Activated CD4-positive, alpha-beta memory T cell treated with anti-CD3 and anti-CD28 coated beads, Interleukin-2, amount 10 ng/mL, durations not matched to agents 7 days and 5 days (primary cell): ENCODE measurements around the gene KATNAL1. TPM values are rescaled to one million over a fixed set of nuclear protein-coding genes. Genes with fewer than 3 reads are reported as not detected.

Experiments
- CTCF ChIA-PET: fragments of 350-600 bp; sonication (Branson Sonifier 250); formaldehyde crosslinking; loops from one replicate; lab custom pipeline; 2021; ENCODE audit warnings: antibody characterized with exemption, inconsistent platforms; lab: Charles Lee
- POLR2A ChIA-PET: fragments of 350-600 bp; sonication (Branson Sonifier 250); formaldehyde crosslinking; loops from one replicate; lab custom pipeline; 2021; ENCODE audit warnings: antibody characterized with exemption; lab: Charles Lee
- DNase-seq: peaks from one replicate; pipeline ENCODE4 v3.0.0-alpha.2; 2020
- H3K27ac Mint-ChIP-seq: one replicate; pipeline ENCODE4 v1.8.0; 2021; ENCODE audit warnings: mild to moderate bottlenecking, mixed read lengths
- H3K27me3 Mint-ChIP-seq: one replicate; pipeline ENCODE4 v1.8.0; 2021; ENCODE audit warnings: mixed read lengths
- H3K36me3 Mint-ChIP-seq: one replicate; pipeline ENCODE4 v1.8.0; 2021; ENCODE audit warnings: low read depth, mixed read lengths
- H3K4me1 Mint-ChIP-seq: one replicate; pipeline ENCODE4 v1.8.0; 2021; ENCODE audit warnings: mixed read lengths
- H3K4me3 Mint-ChIP-seq: one replicate; pipeline ENCODE4 v1.8.0; 2021; ENCODE audit warnings: mild to moderate bottlenecking, mixed read lengths
- H3K9me3 Mint-ChIP-seq: one replicate; pipeline ENCODE4 v1.8.0; 2021; ENCODE audit warnings: mixed read lengths
- total RNA-seq, 2 experiments: library from RNA; stranded (reverse); gene quantifications; one replicate each; pipeline ENCODE4 v1.2.3, GENCODE V29; 2021

Gene KATNAL1
- total RNA-seq, 2 experiments from 2014 or later, result 27.8 to 29.4 TPM

- H3K36me3 Mint-ChIP-seq, result peaks cover 50% of the 10 kb centered on the region
- DNase-seq, result no peak
- no peak overlapping the region for H3K4me3 Mint-ChIP-seq
- no peak overlapping the region for H3K27ac Mint-ChIP-seq
- H3K4me1 Mint-ChIP-seq, result peaks cover 36% of the 10 kb centered on the region
- POLR2A ChIA-PET, result interaction anchor here (0.7 to 1.8 kb wide), 2 partner anchors 30 to 32 kb away, joined by 3 to 5 read pairs; no protein-coding TSS in a partner anchor
- CTCF ChIA-PET, result interaction anchor here (1.5 kb wide), 1 partner anchor 35 kb away, joined by 4 read pairs; no protein-coding TSS in a partner anchor
- H3K27me3 Mint-ChIP-seq, result no peaks in the 10 kb centered on the region
- H3K9me3 Mint-ChIP-seq, result peaks cover 2% of the 10 kb centered on the region
Observed at GRCh38 chr13:30341815-30342570, 34.6 kb upstream of the KATNAL1 start.

GRCh38 chr13:30340331-30341250 lies 33.2 kb upstream of the KATNAL1 start:
- POLR2A ChIA-PET, result interaction anchor here (0.9 to 1.8 kb wide), 3 partner anchors 31 to 35 kb away, joined by 3 to 5 read pairs (median 3); partner anchors contain the start of gene KATNAL1
- Mint-ChIP-seq H3K27me3 (no peaks in the 10 kb centered on the region), H3K27ac (no peak overlapping the region), H3K36me3 (peaks cover 40% of the 10 kb centered on the region), H3K4me1 (peaks cover 27% of the 10 kb centered on the region), H3K4me3 (no peak overlapping the region), H3K9me3 (no peaks in the 10 kb centered on the region)
- no peak for DNase-seq
- CTCF ChIA-PET, result no interaction called here

GRCh38 chr13:30339738-30340330 lies 32.5 kb upstream of the KATNAL1 start:
- peaks cover 32% of the 10 kb centered on the region for H3K36me3 Mint-ChIP-seq
- ChIA-PET CTCF (no interaction called here), POLR2A (interaction anchor here (0.9 kb wide), 1 partner anchor 33 kb away, joined by 3 read pairs; the partner anchor contains the start of gene KATNAL1)
- H3K4me1 Mint-ChIP-seq, result peaks cover 20% of the 10 kb centered on the region
- no peak overlapping the region for H3K27ac Mint-ChIP-seq
- H3K9me3 Mint-ChIP-seq, result no peaks in the 10 kb centered on the region
- H3K4me3 Mint-ChIP-seq, result no peak overlapping the region
- no peak for DNase-seq
- no peaks in the 10 kb centered on the region for H3K27me3 Mint-ChIP-seq

DNA sequence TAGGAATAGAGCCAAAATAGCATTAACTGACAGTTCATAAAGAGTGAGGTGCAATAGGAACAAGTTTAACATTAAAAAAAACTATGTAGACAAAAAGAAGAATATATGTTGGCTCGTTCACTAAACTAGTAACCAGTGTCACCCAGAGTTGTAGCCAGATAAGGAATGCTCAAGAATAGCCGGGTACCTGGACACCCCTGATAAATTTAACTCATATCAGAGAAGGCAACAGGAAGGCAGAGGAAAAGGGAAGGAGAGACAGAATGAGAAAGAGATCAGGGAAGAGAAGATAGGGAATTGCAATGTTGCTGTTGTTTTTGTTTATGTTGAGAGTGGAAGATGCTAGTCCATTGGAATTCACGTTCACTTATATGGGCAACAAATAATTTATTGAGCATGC lies 31.6 kb upstream of the KATNAL1 start:
- peaks cover 20% of the 10 kb centered on the region for H3K4me1 Mint-ChIP-seq
- no peak overlapping the region for H3K4me3 Mint-ChIP-seq
- peaks cover 32% of the 10 kb centered on the region for H3K36me3 Mint-ChIP-seq
- H3K27me3 Mint-ChIP-seq, result no peaks in the 10 kb centered on the region
- CTCF ChIA-PET, result no interaction called here
- no peaks in the 10 kb centered on the region for H3K9me3 Mint-ChIP-seq
- H3K27ac Mint-ChIP-seq, result no peak overlapping the region
- no peak for DNase-seq
- POLR2A ChIA-PET, result no interaction called here

- Mint-ChIP-seq H3K27me3 (no peaks in the 10 kb centered on the region), H3K9me3 (no peaks in the 10 kb centered on the region), H3K4me3 (no peak overlapping the region), H3K4me1 (peaks cover 18% of the 10 kb centered on the region), H3K36me3 (peaks cover 29% of the 10 kb centered on the region), H3K27ac (no peak overlapping the region)
- ChIA-PET POLR2A (no interaction called here), CTCF (no interaction called here)
- no peak for DNase-seq
Observed at GRCh38 chr13:30338331-30338851, 31.0 kb upstream of the KATNAL1 start.

GRCh38 chr13:30337061-30337610 lies 29.8 kb upstream of the KATNAL1 start:
- ChIA-PET CTCF (interaction anchor here (1.4 to 5.0 kb wide), 3 partner anchors 9 to 205 kb away, joined by 4 to 23 read pairs (median 15); no protein-coding TSS in a partner anchor), POLR2A (interaction anchor here (0.6 kb wide), 1 partner anchor 37 kb away, joined by 3 read pairs; no protein-coding TSS in a partner anchor)
- no peak overlapping the region for H3K27ac Mint-ChIP-seq
- H3K9me3 Mint-ChIP-seq, result no peaks in the 10 kb centered on the region
- no peaks in the 10 kb centered on the region for H3K27me3 Mint-ChIP-seq
- H3K4me1 Mint-ChIP-seq, result peaks cover 17% of the 10 kb centered on the region
- DNase-seq, result no peak
- H3K36me3 Mint-ChIP-seq, result peaks cover 24% of the 10 kb centered on the region
- H3K4me3 Mint-ChIP-seq, result no peak overlapping the region

DNA sequence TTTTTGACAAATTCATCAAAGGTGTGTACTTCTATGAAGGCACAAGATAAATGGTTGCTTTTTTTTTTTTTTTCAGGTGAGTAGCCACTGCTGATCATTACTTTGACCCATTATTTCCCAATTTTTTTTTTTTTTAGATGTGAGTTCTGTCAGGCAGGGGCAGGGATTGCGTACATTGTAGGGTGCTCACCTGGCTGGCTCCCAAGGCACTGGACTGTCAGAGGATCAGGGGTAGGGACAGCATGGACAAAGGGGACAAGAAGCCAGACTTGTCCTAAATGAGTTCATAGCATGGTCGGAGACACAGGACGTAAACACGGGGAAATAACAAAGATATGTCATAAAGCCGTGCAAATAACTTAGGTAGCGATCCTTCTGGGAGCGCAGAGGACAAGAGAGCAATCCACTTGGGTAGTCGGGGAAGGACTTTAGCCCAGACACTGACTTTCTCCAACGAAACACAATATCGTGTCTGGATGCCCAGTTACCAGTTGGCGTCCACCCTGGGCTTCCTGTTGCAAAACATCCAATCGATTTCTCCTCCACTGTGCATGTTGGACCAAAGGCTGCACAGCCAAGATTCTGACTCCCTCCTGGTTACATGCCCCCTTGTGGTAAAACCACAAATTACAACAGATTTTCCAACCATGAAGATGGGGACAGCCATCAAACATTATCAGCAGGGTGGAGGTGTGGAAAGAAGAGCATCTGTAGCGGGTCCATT lies 27.5 kb upstream of the KATNAL1 start:
- Mint-ChIP-seq H3K9me3 (no peaks in the 10 kb centered on the region), H3K4me3 (no peak overlapping the region), H3K27ac (no peak overlapping the region), H3K36me3 (peaks cover 12% of the 10 kb centered on the region), H3K4me1 (peaks cover 17% of the 10 kb centered on the region), H3K27me3 (no peaks in the 10 kb centered on the region)
- CTCF ChIA-PET, result interaction anchor here (0.8 to 5.0 kb wide), 4 partner anchors 11 to 887 kb away, joined by 5 to 23 read pairs (median 15); partner anchors contain the start of gene KATNAL1
- POLR2A ChIA-PET, result interaction anchor here (0.6 to 1.5 kb wide), 2 partner anchors 40 to 215 kb away, joined by 3 read pairs; no protein-coding TSS in a partner anchor
- peak; percentile 21 for DNase-seq

DNA sequence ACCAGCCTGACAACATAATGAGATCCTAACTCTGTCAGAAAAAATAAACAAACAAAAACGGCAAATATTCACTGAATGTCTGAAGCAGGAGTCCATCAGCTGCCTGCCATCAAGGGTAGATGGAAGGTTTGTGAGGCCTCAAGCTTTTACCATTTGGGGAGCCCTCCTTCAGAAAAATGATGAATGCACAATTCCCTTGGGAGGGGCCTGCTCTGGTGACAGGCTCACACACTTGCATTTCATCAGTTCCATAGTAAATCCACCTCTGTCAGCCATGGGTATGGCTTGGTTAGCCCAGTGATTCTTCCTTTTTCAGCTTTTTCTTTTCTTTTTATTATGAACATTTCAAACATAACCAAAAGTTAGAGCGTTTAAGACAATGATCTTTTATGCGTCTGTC lies 26.3 kb upstream of the KATNAL1 start:
- Mint-ChIP-seq H3K4me3 (no peak overlapping the region), H3K9me3 (no peaks in the 10 kb centered on the region), H3K4me1 (peaks cover 11% of the 10 kb centered on the region), H3K27ac (no peak overlapping the region), H3K36me3 (peaks cover under 1% of the 10 kb centered on the region), H3K27me3 (no peaks in the 10 kb centered on the region)
- CTCF ChIA-PET, result interaction anchor here (2.3 to 5.0 kb wide), 2 partner anchors 12 to 201 kb away, joined by 18 to 23 read pairs; no protein-coding TSS in a partner anchor
- no peak for DNase-seq
- POLR2A ChIA-PET, result interaction anchor here (1.5 to 1.9 kb wide), 2 partner anchors 27 to 42 kb away, joined by 3 to 6 read pairs; partner anchors contain the start of gene KATNAL1

DNA sequence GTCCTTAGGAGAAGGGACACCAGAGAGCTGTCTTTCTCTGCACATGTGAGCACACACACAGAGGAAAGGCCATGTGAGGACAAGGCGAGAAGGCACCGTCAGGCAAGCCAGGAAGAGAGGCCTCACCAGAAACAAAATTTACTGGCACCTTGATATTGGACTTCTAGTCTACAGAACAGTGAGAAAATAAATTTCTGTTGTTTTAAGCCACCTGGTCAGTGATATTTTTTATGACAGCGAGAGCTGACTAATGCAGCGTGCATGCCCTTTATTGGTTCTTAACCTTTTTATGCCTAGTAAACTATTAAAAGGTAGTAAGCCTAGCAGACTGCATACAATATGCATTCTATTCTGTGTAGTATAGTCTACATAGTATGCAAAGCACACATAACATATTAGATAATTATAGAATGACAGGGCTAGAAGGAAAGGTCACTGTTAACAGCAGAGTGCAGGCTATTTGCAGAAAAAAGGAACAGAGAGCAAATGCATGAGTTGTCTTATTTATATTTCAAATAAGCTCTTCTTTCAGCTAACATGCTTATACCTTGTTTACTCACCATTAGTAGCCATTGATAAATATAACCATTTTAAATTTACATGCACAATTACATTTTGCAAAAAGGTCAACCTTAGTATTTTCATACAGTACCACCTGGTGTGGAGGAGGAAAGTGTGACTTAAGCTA lies 25.2 kb upstream of the KATNAL1 start:
- CTCF ChIA-PET, result interaction anchor here (1.9 to 5.0 kb wide), 3 partner anchors 13 to 200 kb away, joined by 4 to 23 read pairs (median 18); no protein-coding TSS in a partner anchor
- Mint-ChIP-seq H3K9me3 (no peaks in the 10 kb centered on the region), H3K27ac (no peak overlapping the region), H3K36me3 (no peaks in the 10 kb centered on the region), H3K4me1 (peaks cover 5% of the 10 kb centered on the region), H3K4me3 (no peak overlapping the region), H3K27me3 (no peaks in the 10 kb centered on the region)
- POLR2A ChIA-PET, result interaction anchor here (1.9 kb wide), 1 partner anchor 26 kb away, joined by 6 read pairs; the partner anchor contains the start of gene KATNAL1
- no peak for DNase-seq

- DNase-seq, result no peak
- H3K27me3 Mint-ChIP-seq, result no peaks in the 10 kb centered on the region
- no peaks in the 10 kb centered on the region for H3K36me3 Mint-ChIP-seq
- peaks cover under 1% of the 10 kb centered on the region for H3K4me1 Mint-ChIP-seq
- no peak overlapping the region for H3K27ac Mint-ChIP-seq
- CTCF ChIA-PET, result interaction anchor here (1.9 kb wide), 1 partner anchor 199 kb away, joined by 4 read pairs; no protein-coding TSS in a partner anchor
- no peak overlapping the region for H3K4me3 Mint-ChIP-seq
- POLR2A ChIA-PET, result no interaction called here
- no peaks in the 10 kb centered on the region for H3K9me3 Mint-ChIP-seq
Observed at GRCh38 chr13:30331331-30331771, 24.0 kb upstream of the KATNAL1 start.
